CD4-positive, alpha-beta T cell treated with Interleukin-10 for 1 hour (primary cell): ENCODE results near the gene PHETA1.
A peak's percentile ranks its signal among the peaks of the same experiment; 100 is the strongest.

Source experiments
- DNase-seq: peaks from one replicate; pipeline ENCODE4 v3.0.0-alpha.2; 2020

The PHETA1 gene

DNA sequence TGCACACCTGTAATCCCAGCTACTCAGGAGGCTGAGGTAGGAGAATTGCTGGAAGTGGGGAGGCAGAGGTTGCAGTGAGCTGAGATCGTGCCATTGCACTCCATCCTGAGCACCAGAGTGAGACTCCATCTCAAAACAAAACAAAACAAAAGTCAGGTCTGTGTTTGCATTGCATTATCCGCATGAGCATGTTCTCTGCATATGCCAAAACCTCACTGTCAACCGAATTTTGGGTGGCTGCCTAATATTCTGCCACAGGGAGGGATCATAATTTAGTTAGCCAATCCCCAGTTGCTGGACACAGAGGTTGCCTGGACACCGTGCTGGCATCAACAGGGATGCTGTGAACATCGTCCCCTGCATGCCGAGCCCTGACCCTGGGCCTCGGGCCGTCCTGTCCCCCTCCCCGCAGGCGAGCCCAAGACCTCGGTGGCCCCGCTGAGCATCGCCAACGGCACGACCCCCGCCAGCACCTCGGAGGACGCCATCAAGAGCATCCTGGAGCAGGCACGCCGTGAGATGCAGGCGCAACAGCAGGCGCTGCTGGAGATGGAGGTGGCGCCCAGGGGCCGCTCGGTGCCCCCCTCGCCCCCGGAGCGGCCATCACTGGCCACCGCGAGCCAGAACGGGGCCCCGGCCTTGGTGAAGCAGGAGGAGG, 49.2 kb downstream of the PHETA1 start:
- no peak for DNase-seq

DNA sequence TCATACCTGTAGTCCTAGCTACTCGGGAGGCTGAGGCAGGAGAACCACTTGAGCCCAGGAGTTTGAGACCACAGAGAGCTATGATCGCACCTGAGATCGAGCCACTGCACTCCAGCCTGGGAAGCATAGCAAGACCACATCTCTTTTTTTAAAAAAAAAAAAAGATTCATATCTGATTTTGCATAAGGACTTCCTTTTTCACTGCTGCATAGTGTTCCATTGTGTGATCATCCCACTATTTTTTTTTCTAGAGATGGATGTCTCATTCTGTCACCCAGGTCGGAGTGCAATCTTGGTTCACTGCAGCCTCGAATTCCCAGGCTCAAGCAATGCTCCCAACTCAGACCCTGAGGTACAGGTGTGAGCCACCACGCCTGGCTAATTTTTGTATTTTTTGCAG, 50.4 kb downstream of the PHETA1 start:
- no peak for DNase-seq

DNA sequence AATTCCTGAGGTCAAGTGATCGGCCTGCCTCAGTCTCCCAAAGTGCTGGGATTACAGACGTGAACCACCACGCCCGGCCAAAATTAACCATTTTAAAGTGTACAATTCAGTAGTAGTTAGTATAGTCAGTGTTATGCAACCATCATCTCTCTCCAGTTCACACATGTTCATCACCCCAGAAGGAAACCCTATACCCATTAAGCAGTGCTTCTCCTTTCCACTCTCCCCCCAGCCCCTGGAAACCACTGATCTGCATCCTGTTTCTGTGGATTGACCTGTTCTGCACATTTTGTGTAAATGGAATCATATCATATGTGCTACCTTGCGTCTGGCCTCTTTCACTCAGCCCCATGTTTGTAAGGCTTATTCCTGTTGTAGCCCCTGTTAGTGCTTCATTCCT, 52.2 kb downstream of the PHETA1 start:
- no peak for DNase-seq

DNA sequence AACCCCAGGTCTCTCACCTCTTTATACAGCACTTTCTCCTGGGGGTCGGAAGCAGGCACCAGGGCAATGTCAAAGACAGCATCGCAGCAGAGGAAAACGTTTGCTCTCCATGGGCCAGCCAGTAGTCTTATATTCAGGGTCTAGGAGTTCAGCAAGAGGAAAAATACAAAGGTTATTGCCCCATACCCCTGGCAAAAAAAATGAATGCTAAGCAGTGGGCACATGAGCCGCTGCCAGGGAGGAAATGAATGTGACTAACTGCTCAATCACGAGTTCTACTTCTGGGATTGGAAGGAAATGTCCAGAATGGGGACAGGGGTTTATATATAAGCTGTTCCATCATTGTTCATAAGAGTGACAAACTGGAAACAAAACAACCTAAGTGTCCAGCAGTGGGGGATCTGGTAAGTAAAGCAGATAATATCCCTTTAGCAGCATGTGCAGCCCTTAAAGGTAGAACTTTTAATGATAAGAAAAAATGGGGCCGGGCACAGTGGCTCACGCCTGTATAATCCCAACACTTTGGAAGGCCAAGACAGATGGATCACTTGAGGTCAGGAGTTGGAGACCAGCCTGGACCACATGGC, 53.8 kb downstream of the PHETA1 start:
- DNase-seq, result no peak

DNA sequence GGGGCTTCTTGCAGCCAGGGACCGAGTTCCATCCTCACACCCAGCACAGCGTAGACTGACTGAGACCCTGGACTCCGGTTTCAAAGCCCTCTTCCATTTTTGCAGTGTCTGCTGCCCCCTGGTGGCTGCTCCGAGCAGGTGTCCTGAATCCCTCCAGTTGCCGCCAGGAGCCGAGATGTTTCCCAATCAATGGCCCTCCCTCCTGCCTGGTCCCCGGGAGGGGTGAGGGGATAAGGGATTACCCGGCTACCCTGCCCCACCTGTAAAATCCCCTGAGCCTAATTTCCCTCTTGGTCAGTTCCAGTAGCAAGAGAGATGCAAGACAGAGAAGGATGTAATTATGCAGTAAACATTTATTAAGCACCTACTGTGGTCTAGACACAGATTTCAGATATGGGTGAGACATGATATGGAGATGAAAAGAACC, 55.0 kb downstream of the PHETA1 start:
- DNase-seq, result peak; percentile 63

DNA sequence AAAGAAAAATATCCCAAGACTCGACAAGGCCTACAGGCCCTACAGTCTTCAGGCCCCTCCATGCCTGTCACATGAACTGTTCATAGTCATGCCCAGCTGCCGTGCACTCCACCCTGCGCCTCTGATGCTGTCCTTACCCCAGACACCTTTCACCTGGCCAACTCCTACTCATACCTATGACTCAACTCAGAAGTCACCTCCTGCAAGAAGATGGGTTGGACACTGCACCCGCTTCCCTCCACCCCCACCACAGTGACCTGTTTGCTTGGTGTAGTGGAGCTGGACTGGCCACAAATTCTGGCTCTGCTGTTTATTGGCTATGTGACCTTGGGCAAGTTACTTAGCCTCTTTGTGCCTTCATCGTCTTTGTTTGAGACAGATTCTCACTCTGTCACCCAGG, 56.2 kb downstream of the PHETA1 start:
- no peak for DNase-seq

DNA sequence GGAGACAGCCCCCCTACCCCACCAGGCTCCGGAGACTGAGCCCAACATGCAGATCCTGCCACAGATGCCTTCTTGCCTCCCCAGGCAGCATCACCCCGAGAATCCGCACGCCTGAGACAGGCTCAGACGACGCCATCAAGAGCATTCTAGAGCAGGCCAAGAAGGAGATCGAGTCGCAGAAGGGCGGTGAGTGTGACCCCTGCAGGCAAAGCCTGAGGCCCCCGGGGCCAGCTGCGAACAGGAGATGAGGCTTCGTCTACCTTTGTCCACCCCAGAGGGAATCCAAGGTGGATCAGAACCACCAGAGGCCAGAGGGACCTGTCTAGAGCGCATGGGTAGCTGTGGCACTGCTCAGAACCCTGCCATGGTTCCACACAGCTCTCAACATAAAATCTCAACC, 56.9 kb downstream of the PHETA1 start:
- DNase-seq, result no peak

DNA sequence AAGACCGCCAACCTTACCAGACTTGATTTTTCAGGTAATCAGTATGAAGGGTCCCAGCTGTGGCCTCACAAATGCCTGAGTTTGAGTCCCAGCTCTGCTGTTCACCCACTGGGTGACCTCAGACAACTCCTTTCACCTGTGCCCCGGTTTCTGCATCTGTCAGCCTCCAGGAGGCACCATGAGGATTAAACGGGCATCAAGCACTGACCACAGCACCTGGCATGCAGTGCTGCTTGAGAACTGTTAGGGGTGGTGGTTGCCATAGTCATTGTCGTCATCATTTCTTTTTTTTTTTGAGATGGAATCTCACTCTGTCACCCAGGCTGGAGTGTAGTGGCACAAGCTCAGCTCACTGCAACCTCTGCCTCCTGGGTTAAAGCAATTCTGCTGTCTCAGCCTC, 57.9 kb downstream of the PHETA1 start:
- DNase-seq, result no peak
